HPDE6-E6E7 (cell line): ENCODE data around the gene CLN5.
A peak's percentile ranks its signal among the peaks of the same experiment; 100 is the strongest.
"Not testable (repeated sequence)": the region's sequence is repeated elsewhere in the genome, so short reads cannot be mapped to it uniquely, and the experiment has no call there.

Experiments
- DNase-seq: peaks from one replicate; pipeline ENCODE4 v3.0.0; 2011; ENCODE audit warnings: missing footprints; ENCODE audit errors: extremely low spot score

CLN5 gene

DNA sequence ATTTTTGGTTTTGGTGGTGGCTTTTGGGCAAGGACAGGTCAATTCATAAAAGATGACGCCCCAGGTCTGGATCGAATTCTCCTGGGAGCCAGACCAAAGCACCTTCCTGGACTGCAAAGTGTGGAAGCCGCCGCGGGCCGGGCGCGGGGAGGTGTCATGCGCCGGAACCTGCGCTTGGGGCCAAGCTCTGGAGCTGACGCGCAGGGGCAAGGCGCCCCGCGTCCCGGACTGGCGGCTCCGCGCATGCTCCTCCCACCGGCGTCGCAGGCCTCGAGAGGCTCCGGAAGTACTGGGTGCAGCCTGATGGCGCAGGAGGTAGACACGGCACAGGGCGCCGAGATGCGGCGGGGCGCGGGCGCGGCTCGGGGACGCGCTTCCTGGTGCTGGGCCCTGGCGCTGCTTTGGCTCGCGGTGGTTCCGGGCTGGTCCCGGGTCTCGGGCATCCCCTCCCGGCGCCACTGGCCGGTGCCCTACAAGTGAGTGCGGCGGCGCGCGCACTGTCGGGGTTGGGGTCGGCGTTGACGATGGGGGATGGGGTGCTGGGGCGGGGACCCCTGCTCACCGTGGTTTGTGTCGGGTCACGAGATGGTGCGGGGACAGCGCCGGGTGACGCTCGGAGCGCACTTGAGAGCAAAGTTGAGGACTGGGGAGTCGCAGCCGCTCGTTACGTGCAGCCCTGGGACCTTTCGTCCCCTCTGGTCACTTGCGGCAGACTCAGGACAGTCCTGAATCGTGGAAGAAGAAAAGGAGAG, at the start of gene CLN5:
TSS of gene CLN5 (plus strand) at position 286 of the 752 bp plus-strand sequence. CDS start at position 304, 18 bp downstream.
- DNase-seq: peak; percentile 95

DNA sequence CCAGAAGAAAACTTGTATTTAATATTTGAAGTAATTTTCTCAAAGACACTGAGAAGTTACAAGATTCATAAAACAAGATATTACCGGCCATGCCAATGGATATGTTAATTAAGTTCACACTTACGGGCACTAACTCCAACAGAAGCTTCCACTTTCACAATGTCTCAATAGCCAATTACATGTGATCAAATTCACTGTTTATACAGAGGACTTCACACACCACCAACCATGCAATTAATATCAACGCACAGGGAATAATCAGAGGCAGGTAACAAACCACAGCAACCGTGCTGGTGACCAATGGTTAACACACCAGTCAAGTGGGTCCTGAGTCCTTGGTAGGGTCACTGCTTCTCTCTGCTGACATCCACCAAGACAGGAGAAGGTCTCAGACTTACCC, 49.5 kb upstream of the CLN5 start:
- DNase-seq: no peak

DNA sequence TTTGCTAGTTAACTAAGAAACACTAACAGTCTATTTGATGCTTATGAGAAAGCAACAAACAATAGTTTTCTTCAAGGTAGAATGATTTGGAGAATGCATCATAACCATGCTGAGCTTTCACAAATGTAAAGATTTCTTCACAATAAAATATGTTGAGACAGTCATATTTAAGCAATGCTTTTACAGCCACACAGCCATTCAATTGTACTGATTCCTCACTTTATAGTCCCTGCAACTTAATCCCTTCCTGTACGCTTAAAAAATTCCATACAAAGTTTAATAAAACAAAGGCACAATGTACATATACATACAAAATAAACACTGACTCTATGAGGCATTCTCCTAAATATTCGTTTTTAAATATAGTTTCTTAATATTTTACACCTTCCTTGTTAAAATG, 48.2 kb upstream of the CLN5 start:
- DNase-seq: no peak

DNA sequence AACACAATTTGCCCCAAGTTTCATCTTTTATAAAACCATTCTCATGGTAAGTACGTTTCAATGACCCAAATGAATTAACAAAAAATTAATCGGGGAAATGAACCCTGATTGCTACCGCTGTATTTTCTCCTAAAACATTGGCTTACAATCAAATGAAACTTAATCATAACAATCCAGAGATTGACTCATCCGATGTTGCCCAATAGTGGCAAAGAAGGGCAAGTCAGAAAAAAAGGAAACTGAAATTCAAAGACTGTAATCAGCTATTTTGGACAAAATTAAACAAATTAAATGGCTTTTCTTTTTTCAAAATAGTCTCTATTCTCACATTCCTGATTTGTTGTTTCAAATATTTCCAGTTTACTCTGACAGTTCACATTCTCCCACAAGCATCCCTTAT, 47.4 kb upstream of the CLN5 start:
- peak; percentile 32 for DNase-seq

DNA sequence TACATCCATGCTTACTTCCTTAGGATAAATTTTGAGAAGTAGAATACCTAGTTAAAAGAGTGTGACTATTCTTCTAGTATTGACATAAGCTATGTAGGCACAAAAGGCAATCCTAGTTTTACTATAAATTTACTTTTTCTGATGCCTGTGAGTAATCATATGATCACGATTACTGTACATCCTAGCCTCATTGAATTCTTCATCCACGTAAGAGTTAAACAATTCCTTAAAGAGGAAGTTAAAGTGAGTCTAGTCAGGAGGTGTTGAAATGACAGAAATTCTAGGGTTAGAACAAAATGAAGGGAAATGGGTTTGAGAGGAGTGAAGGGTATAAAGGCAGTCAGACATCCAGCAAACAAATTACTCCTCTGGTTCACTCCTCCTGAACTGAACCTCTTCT, 43.7 kb upstream of the CLN5 start, which contains the start of gene ACOD1:
TSS of gene ACOD1 (plus strand) at position 363 of the 400 bp plus-strand sequence. CDS start 48 bp downstream, outside the sequence.
- DNase-seq: no peak

DNA sequence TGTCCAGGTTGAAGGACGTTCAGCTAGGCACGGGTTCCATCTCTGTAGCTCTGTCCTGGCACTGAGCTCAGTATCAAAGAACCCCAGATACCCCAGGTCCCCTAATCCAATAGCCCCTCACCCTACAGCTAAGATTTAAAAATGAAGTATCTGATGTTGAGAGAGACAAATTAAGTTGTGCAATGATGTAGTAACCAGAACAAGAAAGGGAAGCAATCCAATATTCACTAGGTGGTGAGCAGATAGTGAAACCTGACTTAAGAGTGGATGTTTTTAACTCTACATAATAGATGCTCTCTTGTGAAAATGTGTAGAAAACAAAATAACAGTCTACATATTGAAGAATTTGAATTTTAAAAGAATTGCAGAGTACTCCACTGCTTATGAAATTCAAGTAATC, 41.8 kb upstream of the CLN5 start:
- no peak for DNase-seq

DNA sequence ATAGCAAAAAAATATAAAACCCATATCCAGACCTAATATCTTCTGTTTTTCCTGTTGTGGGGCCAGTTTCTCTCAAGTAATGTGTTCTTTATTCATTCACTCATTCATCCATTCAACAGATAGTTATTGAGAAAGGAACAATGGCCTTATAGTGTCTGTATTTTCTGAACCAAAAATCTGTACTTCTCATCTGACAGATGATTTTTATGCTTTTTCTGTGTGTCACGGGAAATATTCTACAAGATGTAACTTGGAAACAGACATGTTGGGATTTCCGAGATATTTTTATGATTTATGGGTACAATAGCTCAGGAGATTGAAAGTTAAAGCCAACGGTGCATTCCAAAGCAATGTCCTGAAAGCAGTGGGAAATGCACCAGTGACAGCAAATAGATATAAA, 37.9 kb upstream of the CLN5 start:
- no peak for DNase-seq

DNA sequence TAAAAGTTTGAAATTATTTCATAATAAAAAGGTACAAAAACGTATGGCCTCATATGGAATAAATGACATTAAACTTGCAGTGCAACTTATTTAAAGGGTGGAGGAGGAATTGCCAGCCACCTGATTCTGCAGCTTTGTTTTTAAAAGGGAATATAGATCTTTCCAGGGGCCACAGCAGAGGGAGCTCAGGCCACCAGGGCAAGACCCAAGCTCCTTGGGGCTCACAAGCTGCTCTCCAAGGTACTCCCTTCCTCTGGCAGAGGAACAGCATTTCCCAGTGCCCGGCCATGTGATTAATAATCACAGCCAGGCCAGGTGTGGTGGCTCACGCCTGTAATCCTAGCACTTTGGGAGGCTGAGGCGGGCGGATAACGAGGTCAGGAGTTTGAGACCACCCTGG, 37.3 kb upstream of the CLN5 start:
- DNase-seq: no peak

DNA sequence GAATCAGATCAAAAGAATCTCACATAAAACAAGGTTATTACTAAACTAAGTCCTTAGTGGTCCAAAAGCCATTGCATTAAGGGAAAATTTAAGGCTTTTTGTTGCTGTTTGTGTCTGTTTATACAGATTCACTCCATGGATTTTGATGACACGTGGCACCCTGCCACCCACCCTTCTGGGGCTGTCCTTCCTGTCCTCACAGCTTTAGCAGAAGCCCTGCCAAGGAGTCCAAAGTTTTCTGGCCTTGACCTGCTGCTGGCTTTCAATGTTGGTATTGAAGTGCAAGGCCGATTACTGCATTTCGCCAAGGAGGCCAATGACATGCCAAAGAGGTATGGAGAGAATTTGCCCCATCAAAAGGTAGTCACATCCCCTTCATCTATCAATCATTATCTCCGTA, 36.7 kb upstream of the CLN5 start:
- DNase-seq: no peak

DNA sequence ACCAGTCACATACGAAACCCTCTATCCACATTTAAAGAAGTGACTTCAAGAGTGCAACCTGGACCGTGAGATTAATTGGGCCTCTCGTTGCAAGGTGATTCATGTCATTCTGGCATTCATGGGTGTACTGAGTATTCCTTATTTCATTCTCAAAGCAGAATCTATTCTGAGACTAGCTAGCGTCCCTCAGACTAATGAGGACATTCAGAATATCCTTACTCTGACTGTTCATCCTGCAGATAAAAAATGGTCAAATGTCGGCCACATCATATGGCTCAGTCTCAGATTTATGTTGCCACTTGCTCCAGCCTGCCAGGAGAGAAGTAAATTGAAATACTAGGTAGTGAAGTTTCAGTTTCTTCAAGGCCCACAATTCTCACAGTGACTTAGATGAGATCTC, 36.2 kb upstream of the CLN5 start:
- no peak for DNase-seq

DNA sequence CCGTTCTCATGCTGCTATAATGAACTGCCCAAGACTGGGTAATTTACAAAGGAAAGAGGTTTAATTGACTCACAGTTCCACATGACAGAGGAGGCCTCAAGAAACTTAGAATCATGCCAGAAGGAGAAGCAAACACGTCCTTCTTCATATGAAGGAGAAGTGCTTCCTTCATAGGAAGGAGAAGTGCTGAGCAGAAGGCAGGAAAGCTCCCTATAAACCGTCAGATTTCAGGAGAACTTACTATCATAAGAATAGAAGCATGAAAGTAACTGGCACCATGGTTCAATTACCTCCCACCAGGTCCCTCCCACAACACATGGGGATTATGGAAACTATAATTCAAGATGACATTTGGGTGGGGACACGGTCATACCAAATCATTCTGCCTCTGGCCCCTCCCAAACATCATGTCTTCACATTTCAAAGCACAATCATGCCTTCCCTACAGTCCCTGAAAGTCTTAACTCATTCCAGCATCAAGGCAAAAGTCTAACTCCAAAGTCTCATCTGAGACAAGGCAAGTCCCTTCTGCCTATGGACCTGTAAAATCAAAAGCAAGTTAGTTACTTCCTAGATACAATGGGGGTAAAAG, 32.9 kb upstream of the CLN5 start:
- no peak for DNase-seq

DNA sequence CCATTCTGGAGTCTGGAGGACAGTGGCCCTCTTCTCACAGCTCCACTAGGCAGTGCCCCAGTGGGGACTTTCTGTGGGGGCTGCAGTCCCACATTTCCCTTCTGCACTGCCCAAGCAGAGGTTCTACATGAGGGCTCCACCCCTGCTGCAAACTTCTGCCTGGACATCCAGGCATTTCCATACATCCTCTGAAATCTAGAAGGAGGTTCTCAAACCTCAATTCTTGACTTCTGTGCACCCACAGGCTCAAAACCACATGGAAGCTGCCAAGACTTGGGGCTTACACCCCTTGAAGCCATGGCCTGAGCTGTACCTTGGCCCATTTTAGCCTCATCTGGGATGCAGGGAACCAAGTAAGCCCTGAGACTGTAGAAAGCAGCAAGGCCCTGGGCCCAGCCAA, 32.1 kb upstream of the CLN5 start:
- not testable (repeated sequence) for DNase-seq

DNA sequence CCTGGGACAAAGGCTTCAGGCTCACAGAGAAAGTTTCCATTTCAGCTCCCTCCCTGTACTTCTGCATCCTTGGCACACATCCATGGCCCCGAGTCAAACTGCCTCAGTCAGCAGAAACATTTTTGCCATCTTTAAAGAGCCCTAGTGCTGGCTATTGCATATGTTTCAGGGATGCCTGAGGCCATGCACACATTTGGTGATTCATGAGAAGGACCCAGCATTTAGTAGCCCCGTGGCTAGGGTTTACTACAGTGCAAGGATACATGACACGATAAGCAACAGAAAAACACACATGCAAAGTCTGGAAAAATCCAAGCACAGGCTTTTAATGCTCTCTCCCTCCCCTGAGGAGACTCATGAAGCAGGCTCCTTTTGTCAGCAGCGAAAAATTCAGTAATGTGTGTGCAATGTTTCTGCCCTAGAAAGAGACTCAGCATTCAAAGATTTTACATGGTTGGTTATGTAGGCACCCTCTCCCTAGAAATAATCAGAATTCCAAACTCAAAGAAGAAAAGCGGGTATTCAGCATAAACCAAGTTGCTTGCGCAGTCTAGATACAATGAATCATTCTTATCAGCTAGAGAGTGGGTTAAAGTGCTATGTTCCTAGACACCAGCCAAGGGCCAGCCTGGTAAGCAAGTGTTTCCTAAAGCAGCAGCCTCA, 26.0 kb upstream of the CLN5 start:
- no peak for DNase-seq

DNA sequence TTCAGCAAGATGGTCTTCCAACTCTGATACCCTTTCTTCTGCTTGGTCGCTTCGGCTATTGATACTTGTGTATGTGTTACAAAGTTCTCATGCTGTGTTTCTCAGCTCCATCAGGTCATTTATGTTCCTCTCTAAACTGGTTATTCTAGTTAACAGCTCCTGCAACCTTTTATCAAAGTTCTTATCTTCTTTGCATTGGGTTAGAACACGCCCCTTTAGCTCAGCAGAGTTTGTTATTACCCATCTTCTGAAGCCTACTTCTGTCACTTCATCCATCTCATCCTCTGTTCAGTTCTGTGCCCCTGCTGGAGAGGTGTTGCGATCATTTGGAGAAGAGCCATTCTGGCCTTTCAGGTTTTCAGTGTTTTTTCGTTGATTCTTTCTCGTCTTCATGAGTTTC, 24.9 kb upstream of the CLN5 start:
- DNase-seq: no peak

DNA sequence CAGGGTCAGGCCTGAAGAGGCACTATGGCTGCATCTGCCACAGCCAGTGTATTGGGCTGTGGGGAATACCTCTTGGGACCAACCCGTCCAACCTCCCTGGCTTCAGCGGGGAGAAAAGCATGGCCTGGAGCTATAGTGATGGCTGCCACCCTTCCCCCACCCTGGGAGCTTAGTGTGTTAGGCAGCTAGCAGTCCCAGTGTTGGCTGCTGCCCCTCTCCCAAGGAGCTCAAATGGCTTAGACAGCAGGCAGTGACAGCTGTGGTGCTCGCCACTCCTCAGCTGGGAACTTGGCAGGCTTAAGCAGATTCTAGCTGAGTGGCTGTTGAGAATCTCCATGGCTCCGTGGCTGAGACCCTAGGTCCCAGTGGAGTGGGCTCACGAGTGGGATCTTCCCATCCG, 23.8 kb upstream of the CLN5 start:
- no peak for DNase-seq

DNA sequence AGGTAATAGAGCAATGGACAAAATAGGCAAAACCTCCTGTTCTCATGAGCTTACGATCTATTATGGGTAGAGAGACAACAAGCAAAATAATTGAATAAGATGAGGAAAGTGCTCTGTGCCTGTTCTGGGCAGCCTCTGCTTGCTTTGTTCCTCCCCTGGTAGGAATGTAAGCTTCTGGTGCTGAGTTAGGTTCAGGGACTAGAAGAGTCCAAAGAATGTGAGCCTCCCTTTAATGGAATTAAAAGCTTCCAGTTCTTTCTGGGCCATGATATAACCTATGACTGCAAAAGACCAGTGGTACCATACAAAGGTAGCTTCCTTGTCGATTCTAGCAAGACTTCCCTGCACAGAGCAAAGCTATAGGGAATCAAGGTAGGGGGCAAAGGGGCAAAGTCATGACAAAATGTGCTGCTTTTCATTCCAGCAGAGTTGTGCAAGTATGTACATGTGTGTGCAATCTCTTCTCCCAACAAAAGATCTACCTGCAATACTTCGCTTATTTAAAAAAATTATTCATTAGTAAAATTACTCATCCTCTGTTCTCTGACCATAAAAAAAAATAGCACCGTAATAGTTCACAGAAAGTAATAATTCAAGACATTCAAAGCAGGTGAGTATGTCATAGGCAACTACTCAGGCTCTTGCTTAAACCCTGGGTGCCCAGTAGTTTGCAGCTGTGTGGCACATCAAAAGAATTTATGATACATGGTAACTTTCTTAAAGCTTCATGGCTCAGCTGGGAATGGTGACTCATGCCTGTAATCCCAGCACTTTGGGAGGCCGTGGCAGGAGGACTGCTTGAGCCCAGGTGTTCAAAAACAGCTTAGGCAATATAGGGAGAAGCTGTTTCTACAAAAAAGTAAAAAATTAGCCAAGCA, 22.2 kb upstream of the CLN5 start:
- no peak for DNase-seq

DNA sequence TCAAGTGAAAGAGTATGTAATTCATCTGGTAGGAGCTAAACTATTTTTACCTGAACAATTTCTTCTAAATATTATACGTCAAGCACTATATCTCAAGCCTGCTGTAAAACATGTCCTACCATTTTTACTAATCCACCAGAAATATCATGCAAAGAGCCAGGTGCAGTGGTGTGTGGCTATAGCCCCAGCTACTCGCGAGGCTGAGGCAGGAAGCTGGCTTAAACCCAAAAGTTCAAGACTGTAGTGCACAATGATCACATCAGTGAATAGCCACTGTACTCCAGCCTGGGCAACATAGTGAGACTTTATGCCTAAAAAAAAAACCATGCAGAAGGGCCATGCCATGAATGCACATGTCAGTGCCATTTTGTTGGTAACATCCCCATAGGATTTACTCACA, 20.7 kb upstream of the CLN5 start:
- DNase-seq: no peak

DNA sequence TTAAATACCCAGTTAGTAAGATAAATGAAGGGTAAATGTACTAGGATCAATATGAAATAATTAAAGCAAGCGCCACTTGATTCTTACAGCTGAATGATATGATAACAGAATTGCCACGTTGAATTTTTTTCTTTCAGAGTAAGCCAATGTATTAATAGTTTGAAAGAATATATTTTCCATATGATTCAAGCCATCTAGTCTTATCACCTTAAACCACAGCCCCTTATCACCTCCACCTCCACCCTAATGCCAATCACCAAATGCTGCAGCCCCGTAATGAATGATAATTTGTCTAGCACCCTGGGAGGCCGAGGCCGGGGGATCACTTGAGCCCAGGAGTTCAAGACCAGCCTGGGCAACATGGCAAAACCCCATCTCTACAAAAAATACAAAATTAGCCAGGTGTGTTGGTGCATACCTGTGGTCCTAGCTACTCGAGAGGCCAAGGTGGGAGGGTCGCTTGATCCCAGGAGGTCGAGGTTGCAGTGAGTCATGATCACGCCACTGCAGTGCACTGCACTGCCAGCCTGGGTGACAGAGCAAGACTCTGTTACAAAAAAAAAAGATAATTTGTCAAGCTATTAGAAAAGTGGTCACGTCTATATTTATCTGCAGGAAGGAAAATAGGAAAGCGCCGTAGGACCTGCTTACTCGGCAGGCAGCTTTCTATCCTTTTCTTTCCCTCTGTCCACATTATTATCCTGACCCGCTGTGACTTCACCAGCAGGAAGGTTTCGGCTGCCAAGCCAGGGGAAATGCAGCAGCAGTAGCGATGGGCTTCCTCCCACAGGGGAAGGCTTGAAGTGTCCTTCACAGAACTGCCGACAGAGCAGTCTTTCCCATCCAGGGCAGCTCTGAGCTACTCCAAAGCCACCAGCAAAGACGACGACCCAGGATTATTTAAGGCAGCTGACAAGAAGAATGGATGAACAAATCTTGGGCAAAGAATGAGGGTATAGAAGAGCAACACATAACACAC, 19.7 kb upstream of the CLN5 start:
- DNase-seq: no peak

DNA sequence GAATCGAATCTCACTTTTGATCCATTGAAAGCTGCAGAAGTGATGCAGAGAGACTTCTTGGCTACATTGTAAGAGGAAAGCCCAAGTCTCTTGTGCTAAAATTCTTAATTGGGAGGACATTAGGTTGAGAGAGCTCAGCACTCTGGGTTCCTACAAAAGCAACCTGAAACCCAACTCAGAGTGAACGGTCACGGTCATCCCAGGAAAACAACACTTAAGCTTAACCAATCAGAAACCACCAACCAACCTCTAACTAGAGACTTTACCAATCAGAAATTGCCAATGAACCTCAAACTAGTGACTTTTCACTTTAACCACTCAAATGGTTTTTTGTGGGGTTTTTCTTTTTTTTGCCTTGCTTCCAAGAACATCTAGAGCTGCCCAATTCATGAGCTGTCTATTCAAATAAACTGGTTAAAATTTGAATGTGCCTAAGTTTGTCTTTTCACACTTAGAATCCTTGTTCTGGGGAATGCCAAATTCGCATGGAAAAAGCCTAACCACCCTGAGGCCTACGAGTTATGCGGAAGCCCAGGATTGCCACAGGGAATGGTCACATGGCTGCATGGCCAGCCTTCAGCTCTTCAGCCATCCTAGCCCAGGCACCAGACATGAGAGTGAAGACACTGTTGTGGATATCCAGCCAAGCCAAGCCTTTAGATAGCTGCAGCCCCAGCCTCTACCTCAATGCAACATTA, 17.8 kb upstream of the CLN5 start:
- DNase-seq: no peak

DNA sequence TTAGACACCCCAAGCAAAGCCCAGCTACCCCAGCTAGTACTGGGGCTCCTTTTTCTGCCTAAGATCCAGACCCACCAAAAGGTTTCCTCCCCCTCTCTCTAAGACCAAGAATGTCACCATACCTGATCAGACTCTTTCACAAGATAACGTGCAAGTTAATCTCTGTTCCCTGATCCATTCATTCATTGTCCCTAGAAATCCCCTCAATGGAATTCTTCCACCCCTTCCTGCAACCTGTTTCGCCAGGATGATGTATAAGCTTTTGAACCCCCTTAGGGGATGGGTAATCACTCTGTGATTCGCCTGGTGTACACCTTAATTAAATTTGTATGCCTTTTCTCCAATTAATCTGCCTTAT, 17.3 kb upstream of the CLN5 start:
- DNase-seq: no peak
